NCI-H1048 (cell line): ENCODE measurements around the gene CCDC134.
"Not testable (repeated sequence)": the region's sequence is repeated elsewhere in the genome, so short reads cannot be mapped to it uniquely, and the experiment has no call there.

Experiments used
- DNase-seq: peaks from one replicate; lab custom pipeline; 2025; lab: John Stamatoyannopoulos, UW

Gene CCDC134

GRCh38 chr22:41844513-41844912 lies 44.0 kb downstream of the CCDC134 start:
- no peak for DNase-seq

GRCh38 chr22:41845380-41846267 lies 45.1 kb downstream of the CCDC134 start:
- DNase-seq, result no peak

GRCh38 chr22:41846268-41846987 lies 45.9 kb downstream of the CCDC134 start:
- no peak for DNase-seq

- no peak for DNase-seq
These were observed 46.8 kb downstream of the CCDC134 start for GRCh38 chr22:41847300-41847699.

GRCh38 chr22:41848468-41848867 lies 48.0 kb downstream of the CCDC134 start:
- DNase-seq, result no peak

DNA sequence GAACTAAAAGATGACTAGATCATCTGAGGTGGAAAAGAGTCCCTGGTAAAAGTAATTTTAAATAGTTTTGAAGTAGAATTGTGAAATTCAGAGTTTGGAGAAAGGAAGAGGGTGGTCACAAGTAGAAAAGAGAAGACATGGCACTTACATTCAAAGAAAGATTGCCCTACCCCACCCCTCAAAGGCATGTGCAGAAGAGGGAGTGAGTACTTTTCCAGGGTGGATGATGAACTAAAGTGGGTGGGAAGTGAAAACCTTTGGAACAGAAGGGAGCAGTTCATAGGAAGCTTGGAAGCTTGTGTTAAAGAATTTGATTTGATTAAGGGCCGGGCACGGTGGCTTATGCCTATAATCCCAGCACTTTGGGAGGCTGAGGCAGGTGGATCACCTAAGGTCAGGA lies 56.0 kb downstream of the CCDC134 start:
- DNase-seq, result no peak

DNA sequence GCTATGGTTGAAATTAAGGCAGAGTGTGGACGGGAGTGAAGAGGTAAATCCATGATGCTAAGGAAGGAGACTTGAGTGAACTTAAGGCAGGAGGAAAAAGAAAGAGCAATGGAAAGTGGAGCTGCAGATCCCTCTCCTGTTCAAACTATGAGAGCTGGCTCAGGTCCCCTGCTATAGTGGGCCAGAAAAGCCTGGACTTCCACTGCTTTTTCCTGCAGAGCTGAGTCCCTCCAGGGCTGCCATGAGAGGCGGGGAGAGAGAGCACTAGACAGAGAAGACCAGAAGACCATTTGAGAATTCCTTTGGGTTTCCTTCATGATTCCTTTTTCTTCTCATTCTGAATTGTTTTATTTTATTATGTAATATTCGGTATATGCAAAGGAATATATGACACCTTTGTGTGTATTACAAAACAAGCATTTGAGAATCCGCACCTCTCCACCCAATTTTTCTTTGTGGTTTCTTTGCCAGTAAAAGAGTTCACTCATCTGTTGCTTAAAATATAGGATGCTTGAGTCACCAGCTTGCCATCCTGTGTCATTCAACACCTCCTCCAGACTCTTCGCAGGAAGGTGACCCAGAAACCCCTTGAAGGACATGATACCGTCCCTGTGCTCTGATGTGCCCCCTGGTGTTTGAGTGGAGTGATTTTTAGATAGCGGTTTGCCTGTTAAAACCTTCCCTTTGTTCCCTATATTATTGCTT lies 56.8 kb downstream of the CCDC134 start:
- DNase-seq, result no peak

- DNase-seq, result no peak
These were observed 57.4 kb downstream of the CCDC134 start for GRCh38 chr22:41857860-41858199.

GRCh38 chr22:41862160-41862529 lies 61.7 kb downstream of the CCDC134 start:
- no peak for DNase-seq

DNA sequence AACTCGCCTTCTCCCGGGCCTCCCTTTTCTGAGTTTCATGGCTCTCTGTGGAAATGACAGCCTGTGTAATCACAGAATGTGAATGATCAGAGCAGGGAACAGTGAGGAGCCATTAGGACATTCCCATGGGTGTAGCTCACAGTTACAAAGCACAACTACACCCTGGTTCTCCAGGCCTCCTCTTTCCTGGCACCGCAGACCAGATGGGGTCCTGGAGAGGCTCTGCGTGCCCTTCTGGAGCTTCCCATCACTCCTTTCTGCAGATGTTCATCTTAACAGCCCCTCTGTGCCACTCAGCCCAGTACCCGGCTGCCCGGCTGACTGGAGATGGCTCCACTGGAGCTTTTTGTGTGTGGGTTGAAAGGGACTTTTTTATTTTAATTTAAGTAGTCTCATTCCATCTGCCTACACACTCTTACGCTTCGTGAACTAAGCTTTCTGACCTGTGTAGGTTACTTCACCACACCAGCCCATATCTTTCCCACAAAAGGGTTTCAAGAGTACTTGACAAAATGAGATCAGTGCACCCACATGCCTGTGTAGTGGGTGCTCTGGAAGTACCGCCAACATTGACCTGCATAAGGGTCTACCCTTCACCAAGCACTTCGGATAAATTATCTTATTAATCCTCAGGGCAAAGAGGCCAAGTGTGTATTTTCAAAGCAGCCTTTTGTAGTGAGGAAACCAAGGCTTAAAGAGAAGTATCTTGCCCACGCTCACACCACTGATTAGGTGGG lies 62.2 kb downstream of the CCDC134 start:
- no peak for DNase-seq

- no peak for DNase-seq
These were observed 63.0 kb downstream of the CCDC134 start for GRCh38 chr22:41863472-41863871.

- DNase-seq, result no peak
These were observed 68.1 kb downstream of the CCDC134 start for GRCh38 chr22:41868556-41868955.

GRCh38 chr22:41870081-41870480 lies 69.6 kb downstream of the CCDC134 start:
- not testable (repeated sequence) for DNase-seq

DNA sequence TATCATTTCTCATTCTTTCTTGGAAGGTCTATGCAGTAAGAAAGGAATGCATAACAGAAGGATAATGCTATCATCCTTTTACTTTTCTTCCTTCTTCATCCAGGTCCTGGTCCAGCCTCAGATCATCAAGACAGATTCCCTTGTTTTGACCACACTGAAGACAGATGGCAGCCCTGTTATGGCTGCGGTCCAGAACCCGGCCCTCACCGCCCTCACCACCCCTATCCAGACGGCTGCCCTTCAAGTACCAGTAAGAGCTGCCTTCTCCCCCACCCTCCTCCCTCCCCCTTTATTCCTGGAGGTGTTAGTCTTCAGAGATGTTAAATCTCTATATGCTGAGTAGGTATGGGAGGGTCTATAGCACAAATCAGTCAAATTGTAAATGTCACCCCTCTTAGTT lies 70.3 kb downstream of the CCDC134 start:
- no peak for DNase-seq

DNA sequence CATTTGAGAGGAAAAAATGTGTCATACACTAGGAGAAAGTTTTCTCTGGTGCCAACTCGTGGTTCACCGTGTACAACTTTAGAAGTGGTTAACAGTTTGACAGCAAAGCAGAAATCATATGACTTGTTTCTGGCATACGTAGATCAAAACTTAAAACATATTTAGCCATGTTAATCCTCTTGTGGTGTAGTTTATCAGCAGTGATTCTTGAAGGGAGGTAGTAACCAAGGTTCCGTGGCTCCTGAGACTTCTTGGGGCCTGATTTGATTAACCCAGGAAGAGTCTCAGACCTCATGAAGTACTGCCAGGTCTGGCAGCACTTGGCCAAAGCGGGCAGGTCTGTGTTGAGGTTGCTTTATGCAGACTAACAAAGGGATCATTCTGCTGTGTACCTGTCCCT lies 72.9 kb downstream of the CCDC134 start:
- DNase-seq, result no peak

DNA sequence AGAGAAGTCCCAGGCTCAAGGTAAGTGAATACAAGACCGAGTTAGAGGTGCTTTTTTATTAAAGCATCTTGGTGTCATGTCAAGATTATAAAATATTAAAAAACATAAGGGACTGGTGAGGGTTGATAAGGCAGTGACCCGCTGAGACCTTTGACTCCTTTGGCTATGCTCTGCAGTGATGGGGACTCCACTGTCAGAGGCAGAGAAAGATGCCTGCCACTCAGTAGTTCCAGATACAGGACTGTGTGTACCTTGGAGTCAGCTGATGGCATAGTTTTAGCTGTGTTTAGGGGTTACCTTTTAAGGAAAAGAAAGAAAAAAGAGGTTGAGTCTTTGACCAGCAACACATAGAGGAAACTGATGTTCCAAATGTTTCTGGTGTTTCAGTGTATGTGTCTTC lies 73.6 kb downstream of the CCDC134 start:
- DNase-seq, result no peak

DNA sequence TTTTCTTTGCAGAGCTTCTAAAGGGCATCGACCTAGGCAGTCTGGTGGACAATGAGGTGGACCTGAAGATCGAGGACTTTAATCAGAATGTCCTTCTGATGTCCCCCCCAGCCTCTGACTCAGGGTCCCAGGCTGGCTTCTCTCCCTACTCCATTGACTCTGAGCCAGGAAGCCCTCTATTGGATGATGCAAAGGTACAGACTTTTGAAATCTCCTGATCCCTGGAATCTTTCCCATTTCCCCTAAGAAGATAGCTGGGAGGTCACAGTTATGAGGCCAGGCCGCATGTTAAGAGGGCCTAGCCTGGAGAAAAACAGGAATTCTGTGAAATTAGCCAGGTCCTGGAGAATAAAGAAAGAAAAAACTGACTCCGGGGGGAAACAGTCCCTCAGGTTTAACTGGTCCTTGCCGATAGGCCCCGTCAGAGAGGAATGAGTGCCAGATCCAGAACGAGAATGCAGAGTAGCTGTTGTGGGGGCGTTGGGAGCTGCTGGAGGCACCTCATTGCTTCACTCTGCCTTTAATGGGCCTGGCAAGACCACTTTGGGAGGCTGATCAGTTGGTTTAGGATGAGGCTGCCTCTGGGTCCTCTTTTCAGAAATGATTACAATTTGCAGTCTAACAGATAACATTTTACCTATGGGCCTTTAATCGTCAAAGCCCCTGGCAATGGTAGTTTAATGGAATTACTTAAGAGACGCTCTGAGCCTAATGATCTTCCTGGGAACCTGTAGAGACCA lies 75.2 kb downstream of the CCDC134 start:
- DNase-seq, result no peak
